Erythroblast (primary cell): ENCODE measurements around the gene PCDHGA4.
"Not testable (repeated sequence)": the region's sequence is repeated elsewhere in the genome, so short reads cannot be mapped to it uniquely, and the experiment has no call there.

ENCODE experiments used
- GATA1 ChIP-seq: IDR thresholded peaks from 2 replicates; pipeline ENCODE4 v1.6.1; 2011; ENCODE audit warnings: low read depth, mild to moderate bottlenecking, control low read depth, low read length, moderate library complexity
- POLR2A ChIP-seq: IDR thresholded peaks from 2 replicates; pipeline ENCODE4 v1.6.1; 2011; ENCODE audit warnings: mild to moderate bottlenecking, low read length

DNA sequence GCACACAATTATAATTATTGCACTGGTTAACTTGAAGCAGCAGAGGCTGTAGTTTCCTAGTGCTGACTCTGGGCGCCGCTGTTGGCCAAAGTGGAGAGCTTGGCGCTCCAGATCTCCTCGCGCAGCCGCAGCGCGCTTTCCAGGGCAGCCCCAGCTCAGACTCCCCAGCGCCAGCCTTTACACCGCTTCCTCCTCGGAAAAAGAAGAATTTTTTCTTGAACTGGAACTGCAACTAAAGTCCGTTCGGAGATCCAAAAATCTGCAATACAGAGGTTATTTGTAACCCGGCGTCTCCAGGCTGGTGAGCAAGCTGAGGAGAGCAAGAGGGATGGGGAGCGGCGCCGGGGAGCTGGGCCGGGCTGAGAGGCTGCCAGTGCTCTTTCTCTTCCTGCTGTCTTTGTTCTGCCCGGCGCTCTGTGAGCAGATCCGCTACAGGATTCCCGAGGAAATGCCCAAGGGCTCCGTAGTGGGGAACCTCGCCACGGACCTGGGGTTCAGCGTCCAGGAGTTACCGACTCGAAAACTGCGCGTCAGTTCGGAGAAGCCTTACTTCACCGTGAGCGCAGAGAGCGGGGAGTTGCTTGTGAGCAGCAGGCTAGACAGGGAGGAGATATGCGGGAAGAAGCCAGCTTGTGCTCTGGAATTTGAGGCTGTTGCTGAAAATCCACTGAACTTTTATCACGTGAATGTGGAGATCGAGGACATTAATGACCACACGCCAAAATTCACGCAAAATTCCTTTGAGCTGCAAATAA is 32.9 kb downstream of the PCDHGA4 start, which contains the start of gene PCDHGB4:
- not testable (repeated sequence) for TF ChIP-seq POLR2A, GATA1
